H1 (cell line): ENCODE data around the gene REM2. TPM values are rescaled to one million over a fixed set of nuclear protein-coding genes. Genes with fewer than 3 reads are reported as not detected.

ENCODE experiments used
- BACH1 ChIP-seq: IDR thresholded peaks from 2 replicates; pipeline ENCODE4 v1.6.1; 2012; ENCODE audit warnings: low read length, improper control_type of control experiment
- HDAC2 ChIP-seq, 2 experiments: fragments of 300-600 bp in 1 of 2; sonication (generic) in 1 of 2; IDR thresholded peaks; 2 replicates each; pipeline ENCODE4 v1.6.1; 2011 to 2012; ENCODE audit warnings: low read depth in 2 of 2, low read length in 2 of 2, mild to moderate bottlenecking in 2 of 2, moderate library complexity in 2 of 2, borderline replicate concordance in 1 of 2, inconsistent platforms in 1 of 2
- NANOG ChIP-seq: IDR thresholded peaks from 2 replicates; pipeline ENCODE4 v1.6.1; 2011; ENCODE audit warnings: low read length, low read depth, mild to moderate bottlenecking, inconsistent platforms; ENCODE audit not compliant: insufficient read depth, poor library complexity, severe bottlenecking
- RBBP5 ChIP-seq: IDR thresholded peaks from 2 replicates; pipeline ENCODE4 v1.7.1; 2012; ENCODE audit warnings: low read depth, mild to moderate bottlenecking, inconsistent platforms, low read length, moderate library complexity, borderline replicate concordance
- SAP30 ChIP-seq: fragments of 300-600 bp; sonication (generic); IDR thresholded peaks from 2 replicates; pipeline ENCODE4 v1.7.1; 2012; ENCODE audit warnings: low read length, moderate library complexity, mild to moderate bottlenecking, inconsistent platforms; ENCODE audit not compliant: insufficient read depth, insufficient replicate concordance
- SIX5 ChIP-seq: IDR thresholded peaks from 2 replicates; pipeline ENCODE4 v1.6.1; 2011; ENCODE audit warnings: mild to moderate bottlenecking, low read depth, low read length
- SP1 ChIP-seq: IDR thresholded peaks from 2 replicates; pipeline ENCODE4 v1.6.1; 2011; ENCODE audit warnings: low read depth, low read length
- TAF1 ChIP-seq: IDR thresholded peaks from 2 replicates; pipeline ENCODE4 v1.6.1; 2011; ENCODE audit warnings: mild to moderate bottlenecking, low read depth, low read length
- polyA plus RNA-seq, 7 experiments: library from polyadenylated mRNA; depleted of rRNA in 3 of 7; stranded (reverse) in 5 of 7; unstranded in 2 of 7; fragments of >200 nt in 5 of 7; fragments of 200-250 nt in 2 of 7; gene quantifications; 1 replicate in 5 of 7; 2 replicates in 1 of 7; 4 replicates in 1 of 7; pipeline versions ENCODE4 v1.2.1 to v1.2.3, GENCODE V29; 2011 to 2013; ENCODE audit warnings: missing spikeins in 2 of 7, mixed read lengths in 2 of 7
- total RNA-seq: library from RNA; stranded (reverse); fragmentation: NEBNext Ultra II Directional; extraction: Animal tissue kit (Norgen Biotek cat#: 25700); gene quantifications from 2 replicates; pipeline ENCODE4 v1.2.1, GENCODE V29; 2021
- TF ChIP-seq, protein P1 (sequence below): fragments of 300-600 bp; sonication (generic); IDR thresholded peaks from 2 replicates; pipeline ENCODE4 v1.7.1; 2012; ENCODE audit warnings: low read length, moderate library complexity, mild to moderate bottlenecking, inconsistent platforms; ENCODE audit not compliant: insufficient replicate concordance
- TF ChIP-seq, protein P2 (sequence below): IDR thresholded peaks from 2 replicates; pipeline ENCODE4 v1.6.1; 2012; ENCODE audit warnings: low read length, inconsistent platforms

REM2 gene
- total and polyA plus RNA-seq, 2 of the 8 experiments (the other 6 are each of a cell fraction or from before 2014, with no cell fraction given): 1.00 to 1.1 TPM

DNA sequence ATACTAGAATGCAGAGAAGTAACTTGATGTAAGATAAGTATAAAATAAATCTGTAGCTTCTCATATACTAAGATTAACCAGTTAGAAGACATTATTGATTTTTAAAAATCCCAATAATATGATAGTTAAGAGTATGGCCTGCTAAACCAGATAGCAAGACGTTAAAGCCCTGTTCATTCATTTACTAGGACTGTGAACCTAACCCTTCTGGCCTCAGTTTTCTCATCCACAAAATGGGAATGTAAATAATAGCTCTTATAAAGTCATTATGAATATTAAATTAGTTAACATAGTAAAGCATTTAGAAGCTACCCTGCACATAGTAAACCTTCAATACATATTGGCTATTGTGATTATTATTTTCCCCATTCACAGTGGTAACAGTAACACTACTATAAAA is 52.1 kb downstream of the REM2 start (continued):
- TF ChIP-seq, protein P1, sequence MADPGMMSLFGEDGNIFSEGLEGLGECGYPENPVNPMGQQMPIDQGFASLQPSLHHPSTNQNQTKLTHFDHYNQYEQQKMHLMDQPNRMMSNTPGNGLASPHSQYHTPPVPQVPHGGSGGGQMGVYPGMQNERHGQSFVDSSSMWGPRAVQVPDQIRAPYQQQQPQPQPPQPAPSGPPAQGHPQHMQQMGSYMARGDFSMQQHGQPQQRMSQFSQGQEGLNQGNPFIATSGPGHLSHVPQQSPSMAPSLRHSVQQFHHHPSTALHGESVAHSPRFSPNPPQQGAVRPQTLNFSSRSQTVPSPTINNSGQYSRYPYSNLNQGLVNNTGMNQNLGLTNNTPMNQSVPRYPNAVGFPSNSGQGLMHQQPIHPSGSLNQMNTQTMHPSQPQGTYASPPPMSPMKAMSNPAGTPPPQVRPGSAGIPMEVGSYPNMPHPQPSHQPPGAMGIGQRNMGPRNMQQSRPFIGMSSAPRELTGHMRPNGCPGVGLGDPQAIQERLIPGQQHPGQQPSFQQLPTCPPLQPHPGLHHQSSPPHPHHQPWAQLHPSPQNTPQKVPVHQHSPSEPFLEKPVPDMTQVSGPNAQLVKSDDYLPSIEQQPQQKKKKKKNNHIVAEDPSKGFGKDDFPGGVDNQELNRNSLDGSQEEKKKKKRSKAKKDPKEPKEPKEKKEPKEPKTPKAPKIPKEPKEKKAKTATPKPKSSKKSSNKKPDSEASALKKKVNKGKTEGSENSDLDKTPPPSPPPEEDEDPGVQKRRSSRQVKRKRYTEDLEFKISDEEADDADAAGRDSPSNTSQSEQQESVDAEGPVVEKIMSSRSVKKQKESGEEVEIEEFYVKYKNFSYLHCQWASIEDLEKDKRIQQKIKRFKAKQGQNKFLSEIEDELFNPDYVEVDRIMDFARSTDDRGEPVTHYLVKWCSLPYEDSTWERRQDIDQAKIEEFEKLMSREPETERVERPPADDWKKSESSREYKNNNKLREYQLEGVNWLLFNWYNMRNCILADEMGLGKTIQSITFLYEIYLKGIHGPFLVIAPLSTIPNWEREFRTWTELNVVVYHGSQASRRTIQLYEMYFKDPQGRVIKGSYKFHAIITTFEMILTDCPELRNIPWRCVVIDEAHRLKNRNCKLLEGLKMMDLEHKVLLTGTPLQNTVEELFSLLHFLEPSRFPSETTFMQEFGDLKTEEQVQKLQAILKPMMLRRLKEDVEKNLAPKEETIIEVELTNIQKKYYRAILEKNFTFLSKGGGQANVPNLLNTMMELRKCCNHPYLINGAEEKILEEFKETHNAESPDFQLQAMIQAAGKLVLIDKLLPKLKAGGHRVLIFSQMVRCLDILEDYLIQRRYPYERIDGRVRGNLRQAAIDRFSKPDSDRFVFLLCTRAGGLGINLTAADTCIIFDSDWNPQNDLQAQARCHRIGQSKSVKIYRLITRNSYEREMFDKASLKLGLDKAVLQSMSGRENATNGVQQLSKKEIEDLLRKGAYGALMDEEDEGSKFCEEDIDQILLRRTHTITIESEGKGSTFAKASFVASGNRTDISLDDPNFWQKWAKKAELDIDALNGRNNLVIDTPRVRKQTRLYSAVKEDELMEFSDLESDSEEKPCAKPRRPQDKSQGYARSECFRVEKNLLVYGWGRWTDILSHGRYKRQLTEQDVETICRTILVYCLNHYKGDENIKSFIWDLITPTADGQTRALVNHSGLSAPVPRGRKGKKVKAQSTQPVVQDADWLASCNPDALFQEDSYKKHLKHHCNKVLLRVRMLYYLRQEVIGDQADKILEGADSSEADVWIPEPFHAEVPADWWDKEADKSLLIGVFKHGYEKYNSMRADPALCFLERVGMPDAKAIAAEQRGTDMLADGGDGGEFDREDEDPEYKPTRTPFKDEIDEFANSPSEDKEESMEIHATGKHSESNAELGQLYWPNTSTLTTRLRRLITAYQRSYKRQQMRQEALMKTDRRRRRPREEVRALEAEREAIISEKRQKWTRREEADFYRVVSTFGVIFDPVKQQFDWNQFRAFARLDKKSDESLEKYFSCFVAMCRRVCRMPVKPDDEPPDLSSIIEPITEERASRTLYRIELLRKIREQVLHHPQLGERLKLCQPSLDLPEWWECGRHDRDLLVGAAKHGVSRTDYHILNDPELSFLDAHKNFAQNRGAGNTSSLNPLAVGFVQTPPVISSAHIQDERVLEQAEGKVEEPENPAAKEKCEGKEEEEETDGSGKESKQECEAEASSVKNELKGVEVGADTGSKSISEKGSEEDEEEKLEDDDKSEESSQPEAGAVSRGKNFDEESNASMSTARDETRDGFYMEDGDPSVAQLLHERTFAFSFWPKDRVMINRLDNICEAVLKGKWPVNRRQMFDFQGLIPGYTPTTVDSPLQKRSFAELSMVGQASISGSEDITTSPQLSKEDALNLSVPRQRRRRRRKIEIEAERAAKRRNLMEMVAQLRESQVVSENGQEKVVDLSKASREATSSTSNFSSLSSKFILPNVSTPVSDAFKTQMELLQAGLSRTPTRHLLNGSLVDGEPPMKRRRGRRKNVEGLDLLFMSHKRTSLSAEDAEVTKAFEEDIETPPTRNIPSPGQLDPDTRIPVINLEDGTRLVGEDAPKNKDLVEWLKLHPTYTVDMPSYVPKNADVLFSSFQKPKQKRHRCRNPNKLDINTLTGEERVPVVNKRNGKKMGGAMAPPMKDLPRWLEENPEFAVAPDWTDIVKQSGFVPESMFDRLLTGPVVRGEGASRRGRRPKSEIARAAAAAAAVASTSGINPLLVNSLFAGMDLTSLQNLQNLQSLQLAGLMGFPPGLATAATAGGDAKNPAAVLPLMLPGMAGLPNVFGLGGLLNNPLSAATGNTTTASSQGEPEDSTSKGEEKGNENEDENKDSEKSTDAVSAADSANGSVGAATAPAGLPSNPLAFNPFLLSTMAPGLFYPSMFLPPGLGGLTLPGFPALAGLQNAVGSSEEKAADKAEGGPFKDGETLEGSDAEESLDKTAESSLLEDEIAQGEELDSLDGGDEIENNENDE: no peak
- TF ChIP-seq, protein P2, sequence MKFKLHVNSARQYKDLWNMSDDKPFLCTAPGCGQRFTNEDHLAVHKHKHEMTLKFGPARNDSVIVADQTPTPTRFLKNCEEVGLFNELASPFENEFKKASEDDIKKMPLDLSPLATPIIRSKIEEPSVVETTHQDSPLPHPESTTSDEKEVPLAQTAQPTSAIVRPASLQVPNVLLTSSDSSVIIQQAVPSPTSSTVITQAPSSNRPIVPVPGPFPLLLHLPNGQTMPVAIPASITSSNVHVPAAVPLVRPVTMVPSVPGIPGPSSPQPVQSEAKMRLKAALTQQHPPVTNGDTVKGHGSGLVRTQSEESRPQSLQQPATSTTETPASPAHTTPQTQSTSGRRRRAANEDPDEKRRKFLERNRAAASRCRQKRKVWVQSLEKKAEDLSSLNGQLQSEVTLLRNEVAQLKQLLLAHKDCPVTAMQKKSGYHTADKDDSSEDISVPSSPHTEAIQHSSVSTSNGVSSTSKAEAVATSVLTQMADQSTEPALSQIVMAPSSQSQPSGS: no peak
- TF ChIP-seq TAF1 (no peak), SIX5 (no peak), SP1 (no peak), HDAC2 (IDR thresholded peaks at IDR 0.05; ENCODE audit: borderline replicate concordance in 1 of 2, low read depth in 2 of 2, low read length in 2 of 2) (no peak), BACH1 (no peak), RBBP5 (no peak), NANOG (no peak), SAP30 (no peak)
